ENCODE data around the gene ACE2. TPM values are rescaled to one million over a fixed set of nuclear protein-coding genes. Genes with fewer than 3 reads are reported as not detected.

Gene ACE2
- total RNA-seq, 1 experiment from 2014 or later: not detected

DNA sequence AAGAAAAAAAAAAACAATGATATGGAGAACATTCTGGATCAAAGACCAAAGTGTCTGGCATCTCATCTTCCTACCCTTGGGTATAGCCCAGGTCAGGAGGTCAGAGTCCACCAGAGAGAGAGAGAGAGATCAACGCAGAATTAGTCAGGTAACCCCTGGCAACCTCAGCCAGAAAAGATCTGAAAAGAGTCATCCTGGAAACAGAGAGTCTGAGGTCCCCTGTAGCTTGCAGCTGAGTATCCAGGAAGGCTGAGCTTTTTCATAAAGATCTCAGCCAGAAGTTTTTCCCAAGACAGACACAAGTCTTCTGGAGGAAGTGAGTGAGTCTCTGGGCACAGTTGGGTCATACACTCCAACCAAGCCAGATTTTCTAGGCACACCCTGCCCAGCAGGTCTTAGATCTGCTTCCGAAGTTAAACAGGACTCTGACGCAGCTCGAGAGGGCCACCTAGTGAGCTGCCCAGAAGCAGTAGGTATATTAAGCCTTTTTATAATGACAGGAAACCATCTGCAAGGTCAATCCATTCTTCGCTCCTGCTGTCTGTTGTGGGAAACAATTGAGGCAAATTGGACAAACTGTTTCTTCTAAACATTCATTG lies 35.7 kb downstream of the ACE2 start:
- peak; percentile 90 for ATAC-seq
- ChIA-PET CTCF (interaction anchor here (0.7 to 1.4 kb wide), 4 partner anchors 64 to 183 kb away, joined by 3 to 5 read pairs (median 3); partner anchors contain the start of genes BMX and PIR), POLR2A (no interaction called here)
- peaks cover 39% of the 10 kb centered on the region for H3K4me1 Mint-ChIP-seq
- H3K4me3 Mint-ChIP-seq: no peak overlapping the region
- H3K27ac Mint-ChIP-seq: no peak overlapping the region
- no peaks in the 10 kb centered on the region for H3K27me3 Mint-ChIP-seq (ENCODE audit: low read depth)
- no peaks in the 10 kb centered on the region for H3K36me3 Mint-ChIP-seq
- DNase-seq (ENCODE audit: low spot score): peak; percentile 36
- H3K9me3 Mint-ChIP-seq: no peaks in the 10 kb centered on the region
- TF ChIP-seq ZNF219 (CRISPR knock-in tag; IDR thresholded peaks at IDR 0.05; ENCODE audit: borderline replicate concordance) (no peak), CREM (CRISPR knock-in tag; IDR thresholded peaks at IDR 0.05) (no peak), FOXJ3 (CRISPR knock-in tag; IDR thresholded peaks at IDR 0.05; ENCODE audit: borderline replicate concordance) (no peak), ETV6 (CRISPR knock-in tag; IDR thresholded peaks at IDR 0.05) (no peak), NR2C2 (CRISPR knock-in tag; IDR thresholded peaks at IDR 0.05) (no peak)
- TF ChIP-seq, protein P1, sequence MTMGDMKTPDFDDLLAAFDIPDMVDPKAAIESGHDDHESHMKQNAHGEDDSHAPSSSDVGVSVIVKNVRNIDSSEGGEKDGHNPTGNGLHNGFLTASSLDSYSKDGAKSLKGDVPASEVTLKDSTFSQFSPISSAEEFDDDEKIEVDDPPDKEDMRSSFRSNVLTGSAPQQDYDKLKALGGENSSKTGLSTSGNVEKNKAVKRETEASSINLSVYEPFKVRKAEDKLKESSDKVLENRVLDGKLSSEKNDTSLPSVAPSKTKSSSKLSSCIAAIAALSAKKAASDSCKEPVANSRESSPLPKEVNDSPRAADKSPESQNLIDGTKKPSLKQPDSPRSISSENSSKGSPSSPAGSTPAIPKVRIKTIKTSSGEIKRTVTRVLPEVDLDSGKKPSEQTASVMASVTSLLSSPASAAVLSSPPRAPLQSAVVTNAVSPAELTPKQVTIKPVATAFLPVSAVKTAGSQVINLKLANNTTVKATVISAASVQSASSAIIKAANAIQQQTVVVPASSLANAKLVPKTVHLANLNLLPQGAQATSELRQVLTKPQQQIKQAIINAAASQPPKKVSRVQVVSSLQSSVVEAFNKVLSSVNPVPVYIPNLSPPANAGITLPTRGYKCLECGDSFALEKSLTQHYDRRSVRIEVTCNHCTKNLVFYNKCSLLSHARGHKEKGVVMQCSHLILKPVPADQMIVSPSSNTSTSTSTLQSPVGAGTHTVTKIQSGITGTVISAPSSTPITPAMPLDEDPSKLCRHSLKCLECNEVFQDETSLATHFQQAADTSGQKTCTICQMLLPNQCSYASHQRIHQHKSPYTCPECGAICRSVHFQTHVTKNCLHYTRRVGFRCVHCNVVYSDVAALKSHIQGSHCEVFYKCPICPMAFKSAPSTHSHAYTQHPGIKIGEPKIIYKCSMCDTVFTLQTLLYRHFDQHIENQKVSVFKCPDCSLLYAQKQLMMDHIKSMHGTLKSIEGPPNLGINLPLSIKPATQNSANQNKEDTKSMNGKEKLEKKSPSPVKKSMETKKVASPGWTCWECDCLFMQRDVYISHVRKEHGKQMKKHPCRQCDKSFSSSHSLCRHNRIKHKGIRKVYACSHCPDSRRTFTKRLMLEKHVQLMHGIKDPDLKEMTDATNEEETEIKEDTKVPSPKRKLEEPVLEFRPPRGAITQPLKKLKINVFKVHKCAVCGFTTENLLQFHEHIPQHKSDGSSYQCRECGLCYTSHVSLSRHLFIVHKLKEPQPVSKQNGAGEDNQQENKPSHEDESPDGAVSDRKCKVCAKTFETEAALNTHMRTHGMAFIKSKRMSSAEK (CRISPR knock-in tag; IDR thresholded peaks at IDR 0.05; ENCODE audit: borderline replicate concordance): no peak
- TF ChIP-seq, protein P2, sequence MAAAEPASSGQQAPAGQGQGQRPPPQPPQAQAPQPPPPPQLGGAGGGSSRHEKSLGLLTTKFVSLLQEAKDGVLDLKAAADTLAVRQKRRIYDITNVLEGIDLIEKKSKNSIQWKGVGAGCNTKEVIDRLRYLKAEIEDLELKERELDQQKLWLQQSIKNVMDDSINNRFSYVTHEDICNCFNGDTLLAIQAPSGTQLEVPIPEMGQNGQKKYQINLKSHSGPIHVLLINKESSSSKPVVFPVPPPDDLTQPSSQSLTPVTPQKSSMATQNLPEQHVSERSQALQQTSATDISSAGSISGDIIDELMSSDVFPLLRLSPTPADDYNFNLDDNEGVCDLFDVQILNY (CRISPR knock-in tag; IDR thresholded peaks at IDR 0.05): no peak
- TF ChIP-seq, protein P3, sequence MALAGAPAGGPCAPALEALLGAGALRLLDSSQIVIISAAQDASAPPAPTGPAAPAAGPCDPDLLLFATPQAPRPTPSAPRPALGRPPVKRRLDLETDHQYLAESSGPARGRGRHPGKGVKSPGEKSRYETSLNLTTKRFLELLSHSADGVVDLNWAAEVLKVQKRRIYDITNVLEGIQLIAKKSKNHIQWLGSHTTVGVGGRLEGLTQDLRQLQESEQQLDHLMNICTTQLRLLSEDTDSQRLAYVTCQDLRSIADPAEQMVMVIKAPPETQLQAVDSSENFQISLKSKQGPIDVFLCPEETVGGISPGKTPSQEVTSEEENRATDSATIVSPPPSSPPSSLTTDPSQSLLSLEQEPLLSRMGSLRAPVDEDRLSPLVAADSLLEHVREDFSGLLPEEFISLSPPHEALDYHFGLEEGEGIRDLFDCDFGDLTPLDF (CRISPR knock-in tag; IDR thresholded peaks at IDR 0.05): no peak
- TF ChIP-seq, protein P4, sequence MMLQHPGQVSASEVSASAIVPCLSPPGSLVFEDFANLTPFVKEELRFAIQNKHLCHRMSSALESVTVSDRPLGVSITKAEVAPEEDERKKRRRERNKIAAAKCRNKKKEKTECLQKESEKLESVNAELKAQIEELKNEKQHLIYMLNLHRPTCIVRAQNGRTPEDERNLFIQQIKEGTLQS (CRISPR knock-in tag; conservative IDR thresholded peaks at IDR 0.05): no peak
- TF ChIP-seq, protein P5, sequence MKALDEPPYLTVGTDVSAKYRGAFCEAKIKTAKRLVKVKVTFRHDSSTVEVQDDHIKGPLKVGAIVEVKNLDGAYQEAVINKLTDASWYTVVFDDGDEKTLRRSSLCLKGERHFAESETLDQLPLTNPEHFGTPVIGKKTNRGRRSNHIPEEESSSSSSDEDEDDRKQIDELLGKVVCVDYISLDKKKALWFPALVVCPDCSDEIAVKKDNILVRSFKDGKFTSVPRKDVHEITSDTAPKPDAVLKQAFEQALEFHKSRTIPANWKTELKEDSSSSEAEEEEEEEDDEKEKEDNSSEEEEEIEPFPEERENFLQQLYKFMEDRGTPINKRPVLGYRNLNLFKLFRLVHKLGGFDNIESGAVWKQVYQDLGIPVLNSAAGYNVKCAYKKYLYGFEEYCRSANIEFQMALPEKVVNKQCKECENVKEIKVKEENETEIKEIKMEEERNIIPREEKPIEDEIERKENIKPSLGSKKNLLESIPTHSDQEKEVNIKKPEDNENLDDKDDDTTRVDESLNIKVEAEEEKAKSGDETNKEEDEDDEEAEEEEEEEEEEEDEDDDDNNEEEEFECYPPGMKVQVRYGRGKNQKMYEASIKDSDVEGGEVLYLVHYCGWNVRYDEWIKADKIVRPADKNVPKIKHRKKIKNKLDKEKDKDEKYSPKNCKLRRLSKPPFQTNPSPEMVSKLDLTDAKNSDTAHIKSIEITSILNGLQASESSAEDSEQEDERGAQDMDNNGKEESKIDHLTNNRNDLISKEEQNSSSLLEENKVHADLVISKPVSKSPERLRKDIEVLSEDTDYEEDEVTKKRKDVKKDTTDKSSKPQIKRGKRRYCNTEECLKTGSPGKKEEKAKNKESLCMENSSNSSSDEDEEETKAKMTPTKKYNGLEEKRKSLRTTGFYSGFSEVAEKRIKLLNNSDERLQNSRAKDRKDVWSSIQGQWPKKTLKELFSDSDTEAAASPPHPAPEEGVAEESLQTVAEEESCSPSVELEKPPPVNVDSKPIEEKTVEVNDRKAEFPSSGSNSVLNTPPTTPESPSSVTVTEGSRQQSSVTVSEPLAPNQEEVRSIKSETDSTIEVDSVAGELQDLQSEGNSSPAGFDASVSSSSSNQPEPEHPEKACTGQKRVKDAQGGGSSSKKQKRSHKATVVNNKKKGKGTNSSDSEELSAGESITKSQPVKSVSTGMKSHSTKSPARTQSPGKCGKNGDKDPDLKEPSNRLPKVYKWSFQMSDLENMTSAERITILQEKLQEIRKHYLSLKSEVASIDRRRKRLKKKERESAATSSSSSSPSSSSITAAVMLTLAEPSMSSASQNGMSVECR (CRISPR knock-in tag; IDR thresholded peaks at IDR 0.05; ENCODE audit: borderline replicate concordance): no peak

DNA sequence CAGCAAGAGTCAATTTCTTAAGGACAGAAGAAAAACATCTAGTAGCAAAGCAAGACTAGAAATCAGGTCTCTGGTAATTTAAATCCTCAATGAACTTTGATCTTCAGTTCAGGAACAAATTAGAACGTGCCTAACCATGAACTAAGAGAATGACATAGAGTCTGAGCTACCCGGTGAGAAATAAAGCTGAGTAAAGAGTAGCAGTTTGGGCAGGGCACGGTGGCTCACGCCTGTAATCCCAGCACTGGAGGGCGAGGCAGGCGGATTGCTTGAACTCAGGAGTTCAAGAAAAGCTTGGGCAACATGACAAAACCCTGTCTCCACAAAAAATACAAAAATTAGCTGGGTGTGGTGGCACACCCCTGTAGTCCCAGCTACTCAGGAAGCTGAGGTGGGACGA lies 37.7 kb downstream of the ACE2 start:
- Mint-ChIP-seq H3K9me3 (no peaks in the 10 kb centered on the region), H3K27me3 (ENCODE audit: low read depth) (no peaks in the 10 kb centered on the region), H3K27ac (no peak overlapping the region), H3K4me3 (no peak overlapping the region), H3K4me1 (peaks cover 25% of the 10 kb centered on the region), H3K36me3 (no peaks in the 10 kb centered on the region)
- DNase-seq (ENCODE audit: low spot score): no peak
- ChIA-PET POLR2A (no interaction called here), CTCF (interaction anchor here (1.3 kb wide), 1 partner anchor 70 kb away, joined by 3 read pairs; the partner anchor contains the start of gene PIR)
- no peak for ATAC-seq
- TF ChIP-seq, protein P6, sequence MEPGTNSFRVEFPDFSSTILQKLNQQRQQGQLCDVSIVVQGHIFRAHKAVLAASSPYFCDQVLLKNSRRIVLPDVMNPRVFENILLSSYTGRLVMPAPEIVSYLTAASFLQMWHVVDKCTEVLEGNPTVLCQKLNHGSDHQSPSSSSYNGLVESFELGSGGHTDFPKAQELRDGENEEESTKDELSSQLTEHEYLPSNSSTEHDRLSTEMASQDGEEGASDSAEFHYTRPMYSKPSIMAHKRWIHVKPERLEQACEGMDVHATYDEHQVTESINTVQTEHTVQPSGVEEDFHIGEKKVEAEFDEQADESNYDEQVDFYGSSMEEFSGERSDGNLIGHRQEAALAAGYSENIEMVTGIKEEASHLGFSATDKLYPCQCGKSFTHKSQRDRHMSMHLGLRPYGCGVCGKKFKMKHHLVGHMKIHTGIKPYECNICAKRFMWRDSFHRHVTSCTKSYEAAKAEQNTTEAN (CRISPR knock-in tag; IDR thresholded peaks at IDR 0.05): no peak
- TF ChIP-seq EMX1 (CRISPR knock-in tag; IDR thresholded peaks at IDR 0.05) (no peak), ELF4 (CRISPR knock-in tag; IDR thresholded peaks at IDR 0.05; ENCODE audit: low read depth) (no peak), ZBTB21 (CRISPR knock-in tag; IDR thresholded peaks at IDR 0.05; ENCODE audit: borderline replicate concordance) (no peak), ZNF263 (CRISPR knock-in tag; IDR thresholded peaks at IDR 0.05; ENCODE audit: low read depth) (no peak)
- TF ChIP-seq, protein P7, sequence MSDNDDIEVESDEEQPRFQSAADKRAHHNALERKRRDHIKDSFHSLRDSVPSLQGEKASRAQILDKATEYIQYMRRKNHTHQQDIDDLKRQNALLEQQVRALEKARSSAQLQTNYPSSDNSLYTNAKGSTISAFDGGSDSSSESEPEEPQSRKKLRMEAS (CRISPR knock-in tag; IDR thresholded peaks at IDR 0.05): no peak
- TF ChIP-seq, protein P4 (CRISPR knock-in tag; conservative IDR thresholded peaks at IDR 0.05): no peak
- TF ChIP-seq, protein P8, sequence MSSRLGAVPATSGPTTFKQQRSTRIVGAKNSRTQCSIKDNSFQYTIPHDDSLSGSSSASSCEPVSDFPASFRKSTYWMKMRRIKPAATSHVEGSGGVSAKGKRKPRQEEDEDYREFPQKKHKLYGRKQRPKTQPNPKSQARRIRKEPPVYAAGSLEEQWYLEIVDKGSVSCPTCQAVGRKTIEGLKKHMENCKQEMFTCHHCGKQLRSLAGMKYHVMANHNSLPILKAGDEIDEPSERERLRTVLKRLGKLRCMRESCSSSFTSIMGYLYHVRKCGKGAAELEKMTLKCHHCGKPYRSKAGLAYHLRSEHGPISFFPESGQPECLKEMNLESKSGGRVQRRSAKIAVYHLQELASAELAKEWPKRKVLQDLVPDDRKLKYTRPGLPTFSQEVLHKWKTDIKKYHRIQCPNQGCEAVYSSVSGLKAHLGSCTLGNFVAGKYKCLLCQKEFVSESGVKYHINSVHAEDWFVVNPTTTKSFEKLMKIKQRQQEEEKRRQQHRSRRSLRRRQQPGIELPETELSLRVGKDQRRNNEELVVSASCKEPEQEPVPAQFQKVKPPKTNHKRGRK (CRISPR knock-in tag; IDR thresholded peaks at IDR 0.05; ENCODE audit: borderline replicate concordance): no peak
